ENCODE data around the gene SDK2. TPM values are rescaled to one million over a fixed set of nuclear protein-coding genes. Genes with fewer than 3 reads are reported as not detected.

SDK2 gene
- polyA plus RNA-seq, 1 donor, result 44.0 TPM

GRCh38 chr17:73553311-73553710 is 90.9 kb downstream of the SDK2 start:
- DNase-seq, result no peak

- DNase-seq, result no peak
Observed at GRCh38 chr17:73552300-73553048, 91.8 kb downstream of the SDK2 start.

- DNase-seq, result no peak
Observed at GRCh38 chr17:73551759-73552158, 92.5 kb downstream of the SDK2 start.

- no peak for DNase-seq
Observed at GRCh38 chr17:73551144-73551543, 93.1 kb downstream of the SDK2 start.

DNA sequence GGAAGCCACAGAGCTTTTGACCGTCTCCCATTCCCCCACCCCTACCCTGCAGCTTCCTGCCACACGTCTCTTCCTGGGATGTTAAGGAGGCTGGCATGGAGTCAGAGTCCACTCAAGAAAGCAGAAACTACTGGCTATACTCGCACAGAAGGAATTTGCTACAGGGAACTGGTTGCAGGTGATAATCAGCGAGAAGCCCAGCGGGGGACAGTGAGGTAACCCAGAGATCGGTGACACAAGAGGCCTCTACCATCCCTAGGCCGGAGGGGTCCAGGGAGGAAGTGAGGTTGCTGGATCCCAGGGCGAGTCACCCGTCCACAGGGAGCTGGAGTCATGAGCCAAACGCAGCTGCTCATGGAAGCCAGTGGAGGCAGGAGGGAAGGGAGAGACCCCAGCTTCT is 93.7 kb downstream of the SDK2 start:
- no peak for DNase-seq

GRCh38 chr17:73549841-73550430 is 94.3 kb downstream of the SDK2 start:
- no peak for DNase-seq

DNA sequence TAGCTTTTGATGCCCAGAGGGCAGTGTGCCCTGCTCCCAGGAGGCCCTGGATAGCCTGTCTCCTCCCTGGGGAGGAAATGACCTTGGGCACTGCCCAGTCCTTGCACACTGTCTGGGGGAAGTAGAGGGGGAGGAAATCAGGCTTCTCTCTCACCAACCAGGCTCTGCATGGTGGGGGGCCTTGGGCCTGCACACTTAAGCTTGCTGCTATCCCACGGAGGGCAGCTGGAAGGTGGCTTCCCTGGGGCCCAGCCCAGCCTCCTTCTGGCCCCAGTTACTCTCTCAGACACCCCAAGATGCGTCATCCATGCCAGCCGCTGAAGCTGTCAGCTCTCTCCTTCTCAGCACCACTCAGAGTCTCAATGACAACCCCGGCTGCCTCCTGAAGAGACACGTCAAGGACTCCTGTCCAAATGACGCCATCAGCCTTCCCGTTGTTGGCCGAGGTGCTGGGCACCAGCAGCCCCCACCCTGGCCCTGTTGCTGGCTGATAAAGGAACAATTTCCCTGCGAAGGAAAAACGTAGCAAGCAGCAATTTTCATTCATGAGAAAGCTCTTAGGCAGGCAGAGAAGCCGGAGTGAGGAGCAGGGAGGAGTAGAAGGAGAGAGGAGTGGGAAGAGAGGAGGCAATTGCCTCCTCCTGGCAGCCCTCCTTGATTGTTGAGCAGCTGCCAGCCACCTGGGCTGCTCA is 95.5 kb downstream of the SDK2 start:
- DNase-seq, result no peak

- DNase-seq, result no peak
Observed at GRCh38 chr17:73547790-73548189, 96.5 kb downstream of the SDK2 start.

GRCh38 chr17:73546770-73547536 is 97.3 kb downstream of the SDK2 start:
- no peak for DNase-seq

DNA sequence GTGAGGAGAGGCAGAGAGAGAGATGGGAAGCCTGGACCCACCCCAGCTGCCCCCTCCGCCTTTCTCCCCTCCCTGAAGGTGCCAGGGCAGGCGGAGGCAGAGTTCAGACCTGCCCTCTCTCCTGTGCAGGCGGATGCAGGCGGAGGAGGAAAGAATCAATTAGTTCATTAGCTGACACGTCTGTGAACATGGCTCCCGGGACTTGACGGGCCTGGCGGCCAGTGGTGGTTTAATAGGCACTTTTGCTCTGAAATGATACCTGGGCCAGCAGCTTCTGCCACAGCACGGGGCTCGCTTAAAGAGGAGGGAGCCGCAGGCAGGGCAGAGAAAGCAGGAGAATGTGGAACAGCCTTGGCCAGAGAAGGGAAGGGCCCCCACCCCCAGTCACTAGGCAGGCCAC is 98.1 kb downstream of the SDK2 start:
- DNase-seq, result no peak

DNA sequence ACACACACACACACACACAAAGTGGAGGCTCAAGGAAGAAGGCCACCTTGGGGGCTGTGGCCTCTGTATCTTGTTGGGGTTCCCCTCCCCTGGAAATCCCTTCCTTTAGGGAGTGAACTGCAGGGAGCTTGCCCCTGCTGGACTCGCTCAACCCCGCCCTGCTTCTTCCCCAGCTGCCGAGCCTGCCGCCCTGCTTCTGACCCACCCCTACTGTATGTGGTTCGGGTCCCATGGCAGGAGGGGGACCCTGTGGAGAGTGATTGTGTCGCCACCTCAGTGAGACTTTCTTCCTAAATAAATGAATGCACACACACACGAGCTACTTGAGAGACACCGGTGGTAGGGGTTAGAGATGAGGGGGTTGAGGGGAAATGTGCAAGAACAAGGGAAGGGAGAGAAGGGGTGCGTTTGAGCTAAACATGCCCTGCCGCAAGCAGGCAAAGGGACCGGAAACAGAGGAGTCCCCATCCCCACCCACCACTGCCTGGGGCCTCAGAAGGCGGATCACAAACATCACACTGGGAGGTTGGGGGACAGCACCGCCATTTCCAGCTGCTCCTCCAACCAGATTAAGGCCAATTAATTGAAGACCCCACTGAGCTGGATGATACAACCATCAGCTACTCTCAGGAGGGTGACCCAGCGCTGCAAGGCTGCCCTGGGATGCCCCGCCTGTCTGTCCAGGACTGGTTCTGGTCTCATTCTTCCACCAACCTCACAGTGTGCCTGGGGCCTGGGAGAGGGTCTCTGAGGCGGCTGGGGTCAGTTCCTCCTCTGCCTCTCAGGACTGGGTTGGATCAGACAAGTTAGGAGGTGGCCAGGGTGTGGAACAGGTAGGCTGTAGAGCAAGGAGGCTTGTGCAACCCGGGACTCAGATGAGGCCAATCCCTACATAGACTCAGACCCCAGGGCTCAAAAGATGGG is 98.9 kb downstream of the SDK2 start:
- DNase-seq, result no peak

DNA sequence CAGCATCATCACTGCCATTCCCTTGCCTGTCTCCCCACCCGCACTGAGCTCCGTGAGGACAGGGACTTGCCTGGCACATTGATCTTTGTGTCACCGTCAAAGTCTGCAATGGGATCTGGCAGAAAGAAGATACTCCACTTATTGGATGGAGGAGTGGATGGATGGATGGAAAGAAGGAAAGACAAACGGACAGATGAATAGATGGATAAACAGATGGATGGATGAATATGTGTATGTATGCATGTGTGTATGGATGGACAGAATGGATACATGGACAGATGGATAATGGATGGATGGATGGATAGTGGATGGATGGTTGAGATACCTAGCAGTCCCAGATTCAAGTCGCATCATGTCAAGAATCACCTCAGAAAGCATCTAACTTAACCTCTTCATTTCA is 99.9 kb downstream of the SDK2 start:
- DNase-seq, result no peak

DNA sequence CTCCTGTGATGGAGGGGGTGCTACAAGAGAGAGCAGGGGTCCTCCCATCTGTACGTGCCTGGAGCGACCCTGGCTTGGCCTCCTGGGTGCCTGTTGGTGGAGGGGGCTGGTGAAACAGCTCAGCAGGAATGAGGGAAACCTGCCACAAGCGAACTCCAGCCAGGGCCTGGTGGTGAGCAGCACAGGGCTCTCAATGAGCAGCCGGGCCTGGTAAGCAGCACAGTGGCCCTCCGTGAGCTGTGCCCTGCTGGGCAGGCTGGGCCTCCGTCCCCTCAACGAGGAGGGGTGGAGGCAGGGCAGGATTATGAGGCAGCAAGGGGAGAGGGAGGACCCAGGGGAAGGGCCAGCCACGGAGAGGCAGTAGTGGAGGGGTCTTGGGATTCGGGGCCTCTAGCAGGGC is 101.9 kb downstream of the SDK2 start:
- DNase-seq, result no peak

DNA sequence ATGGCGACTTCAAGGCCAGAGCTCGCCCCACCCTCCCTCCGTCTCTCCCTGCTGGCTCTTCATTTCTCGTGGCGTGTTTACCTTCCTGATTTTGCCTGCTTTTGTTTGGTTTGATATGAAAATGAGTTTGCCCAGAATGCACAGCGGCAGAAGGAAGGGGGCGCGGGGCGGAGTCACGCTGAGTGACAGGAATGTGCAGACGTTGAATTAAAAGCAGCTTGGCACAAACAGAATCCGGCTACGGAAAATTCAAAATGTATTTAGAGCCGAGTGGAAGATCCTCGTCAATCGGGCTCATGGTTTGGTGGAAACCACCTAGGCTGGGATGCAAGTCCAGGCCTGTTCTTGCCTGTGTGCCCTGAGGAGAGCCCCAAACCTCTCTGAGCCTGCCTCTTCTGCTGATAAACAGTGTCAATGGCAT is 102.7 kb downstream of the SDK2 start:
- no peak for DNase-seq

GRCh38 chr17:73541111-73541510 is 103.1 kb downstream of the SDK2 start:
- no peak for DNase-seq

GRCh38 chr17:73539166-73539565 is 105.1 kb downstream of the SDK2 start:
- no peak for DNase-seq

GRCh38 chr17:73538445-73538844 is 105.8 kb downstream of the SDK2 start:
- DNase-seq, result no peak

DNA sequence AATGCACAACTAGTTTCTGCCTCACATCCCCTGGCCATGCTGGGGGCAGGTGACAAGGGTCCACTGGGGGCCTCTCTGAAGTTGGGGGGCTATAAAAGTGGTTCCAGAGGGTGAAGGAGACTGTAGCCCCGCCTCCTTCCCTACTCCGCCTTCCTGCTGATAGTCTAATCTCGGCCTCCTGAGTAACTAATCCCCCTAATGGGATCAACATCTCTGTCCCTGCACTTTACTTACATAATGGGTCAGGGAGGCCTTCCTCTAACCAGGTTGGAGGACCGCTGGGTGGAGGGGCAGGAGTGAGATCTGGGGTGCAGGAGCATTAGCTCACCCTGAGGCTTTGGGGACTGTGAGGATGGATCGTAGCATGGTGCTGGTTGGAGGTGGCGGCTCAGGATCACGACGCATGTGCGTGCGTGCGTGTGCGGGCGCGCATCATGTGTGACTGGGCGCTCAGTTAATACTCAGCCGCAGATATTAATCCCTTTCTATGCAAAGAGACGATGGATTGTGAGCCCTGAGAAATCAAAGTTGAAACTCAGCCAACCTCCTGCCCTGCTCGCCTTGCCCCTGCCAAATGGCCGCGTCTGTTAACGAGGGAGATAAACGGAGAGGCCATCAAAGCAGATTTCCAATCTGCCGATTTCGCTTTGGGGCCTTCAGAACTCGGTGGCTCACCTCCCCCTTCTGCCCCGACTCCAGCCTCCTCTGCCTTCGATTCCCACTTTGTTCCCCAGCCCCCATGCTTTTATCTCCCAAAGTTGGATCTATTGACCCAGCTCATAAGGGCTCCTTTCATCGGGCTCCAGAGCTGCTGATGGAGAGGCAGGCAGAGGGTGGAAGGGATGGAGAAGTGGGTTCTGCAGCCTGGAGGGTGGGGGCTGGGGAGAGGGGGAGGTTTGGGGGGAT is 107.3 kb downstream of the SDK2 start:
- DNase-seq, result no peak

- no peak for DNase-seq
Observed at GRCh38 chr17:73535746-73536145, 108.5 kb downstream of the SDK2 start.

DNA sequence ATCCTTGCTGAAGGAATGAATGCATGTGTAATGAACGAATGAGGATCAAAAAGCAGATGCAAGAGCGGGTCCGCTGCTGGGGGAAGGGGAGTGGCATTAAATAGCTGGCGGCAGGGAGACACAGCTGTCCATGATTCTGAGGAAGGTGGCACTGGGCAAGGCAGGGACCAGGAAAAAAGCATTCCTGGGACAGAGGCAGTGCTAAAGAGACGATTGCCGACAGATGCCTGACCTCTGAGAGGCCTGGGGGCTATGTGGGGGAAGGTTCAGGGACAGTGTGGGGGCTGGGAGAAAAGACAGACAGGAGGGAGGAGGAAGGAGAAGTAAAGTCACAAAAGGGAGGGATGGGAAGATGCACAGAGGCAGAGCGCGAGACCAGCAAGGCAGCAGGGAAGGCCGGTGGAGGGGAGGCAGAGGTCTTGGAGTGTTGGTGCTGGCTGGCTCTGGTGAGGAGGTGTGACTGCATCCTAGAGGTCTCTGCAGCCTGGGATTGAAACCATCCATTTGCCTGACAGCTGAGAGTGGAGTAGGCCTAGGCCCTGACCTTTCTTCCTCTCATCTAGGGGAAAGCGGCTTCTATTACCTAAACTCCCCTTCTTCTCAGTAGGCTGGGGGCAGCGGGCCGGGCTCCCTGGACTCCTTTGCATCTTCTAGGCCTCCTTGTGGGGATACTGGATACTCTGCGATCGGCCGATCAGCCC is 109.9 kb downstream of the SDK2 start:
- DNase-seq, result no peak
